ENCODE measurements around the gene TPP1.

DNA sequence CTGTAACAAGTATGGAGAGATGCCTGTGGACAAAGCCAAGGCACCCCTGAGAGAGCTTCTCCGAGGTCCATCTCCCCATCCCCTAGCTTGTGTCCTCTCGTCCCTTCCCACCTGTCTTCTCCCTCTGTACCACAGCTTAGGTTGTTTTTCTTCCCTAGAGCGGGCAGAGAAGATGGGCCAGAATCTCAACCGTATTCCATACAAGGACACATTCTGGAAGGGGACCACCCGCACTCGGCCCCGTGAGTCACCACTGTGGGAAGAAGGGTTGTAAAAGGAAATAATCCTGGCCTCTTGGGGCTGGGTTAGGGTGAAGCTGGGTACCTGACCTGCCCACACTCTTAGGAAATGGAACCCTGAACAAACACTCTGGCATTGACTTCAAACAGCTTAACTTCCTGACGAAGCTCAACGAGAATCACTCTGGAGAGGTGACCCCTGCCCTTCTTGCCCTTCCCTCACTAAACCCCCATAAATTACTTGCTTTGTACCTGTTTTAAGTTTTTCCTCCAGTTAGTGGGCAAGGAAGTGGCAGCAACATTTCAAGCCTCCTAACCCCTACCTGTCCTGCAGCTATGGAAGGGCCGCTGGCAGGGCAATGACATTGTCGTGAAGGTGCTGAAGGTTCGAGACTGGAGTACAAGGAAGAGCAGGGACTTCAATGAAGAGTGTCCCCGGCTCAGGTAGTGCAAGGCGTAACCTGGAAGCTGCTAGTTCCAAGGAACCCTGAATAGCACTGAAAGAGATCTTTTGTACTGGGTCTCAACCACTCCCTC lies 10.3 kb downstream of the TPP1 start:
- TF ChIP-seq, protein P1, sequence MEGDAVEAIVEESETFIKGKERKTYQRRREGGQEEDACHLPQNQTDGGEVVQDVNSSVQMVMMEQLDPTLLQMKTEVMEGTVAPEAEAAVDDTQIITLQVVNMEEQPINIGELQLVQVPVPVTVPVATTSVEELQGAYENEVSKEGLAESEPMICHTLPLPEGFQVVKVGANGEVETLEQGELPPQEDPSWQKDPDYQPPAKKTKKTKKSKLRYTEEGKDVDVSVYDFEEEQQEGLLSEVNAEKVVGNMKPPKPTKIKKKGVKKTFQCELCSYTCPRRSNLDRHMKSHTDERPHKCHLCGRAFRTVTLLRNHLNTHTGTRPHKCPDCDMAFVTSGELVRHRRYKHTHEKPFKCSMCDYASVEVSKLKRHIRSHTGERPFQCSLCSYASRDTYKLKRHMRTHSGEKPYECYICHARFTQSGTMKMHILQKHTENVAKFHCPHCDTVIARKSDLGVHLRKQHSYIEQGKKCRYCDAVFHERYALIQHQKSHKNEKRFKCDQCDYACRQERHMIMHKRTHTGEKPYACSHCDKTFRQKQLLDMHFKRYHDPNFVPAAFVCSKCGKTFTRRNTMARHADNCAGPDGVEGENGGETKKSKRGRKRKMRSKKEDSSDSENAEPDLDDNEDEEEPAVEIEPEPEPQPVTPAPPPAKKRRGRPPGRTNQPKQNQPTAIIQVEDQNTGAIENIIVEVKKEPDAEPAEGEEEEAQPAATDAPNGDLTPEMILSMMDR (IDR thresholded peaks at IDR 0.05): no peak
- TF ChIP-seq KDM1A (IDR thresholded peaks at IDR 0.05; ENCODE audit: low read depth) (no peak), POLR2A (IDR thresholded peaks at IDR 0.05; ENCODE audit: low read length) (no peak), JUNB (IDR thresholded peaks at IDR 0.05) (no peak)
